Neural progenitor cell (in vitro differentiated cells): ENCODE data around the gene TYSND1. TPM values are rescaled to one million over a fixed set of nuclear protein-coding genes. Genes with fewer than 3 reads are reported as not detected.

ENCODE experiments used
- DNase-seq: peaks from one replicate; pipeline ENCODE4 v3.0.0-alpha.2; 2016; ENCODE audit warnings: low spot score
- H2AFZ ChIP-seq: fragments of 200-600 bp; sonication (generic); replicated peaks from 2 replicates; pipeline ENCODE4 v1.6.1; 2016; ENCODE audit warnings: antibody characterized with exemption
- H3F3A ChIP-seq: fragments of 200-600 bp; sonication (generic); 2 replicates; pipeline ENCODE4 v1.6.1; 2016; ENCODE audit warnings: antibody characterized with exemption, low read depth
- H3K27ac ChIP-seq: fragments of 200-600 bp; sonication (generic); 2 replicates; pipeline ENCODE4 v1.5.1; 2016; ENCODE audit warnings: mild to moderate bottlenecking
- H3K27me3 ChIP-seq: fragments of 200-600 bp; sonication (generic); 2 replicates; pipeline ENCODE4 v1.6.1; 2016; ENCODE audit warnings: mild to moderate bottlenecking, moderate library complexity
- H3K36me3 ChIP-seq: fragments of 200-600 bp; sonication (generic); 2 replicates; pipeline ENCODE4 v1.5.1; 2016
- H3K4me1 ChIP-seq: fragments of 200-600 bp; sonication (generic); 2 replicates; pipeline ENCODE4 v1.6.1; 2016; ENCODE audit warnings: mixed run types
- H3K4me2 ChIP-seq: fragments of 200-600 bp; sonication (generic); 2 replicates; pipeline ENCODE4 v1.6.1; 2016
- H3K4me3 ChIP-seq: fragments of 200-600 bp; sonication (generic); 2 replicates; pipeline ENCODE4 v1.5.1; 2016
- H3K79me2 ChIP-seq: fragments of 200-600 bp; sonication (generic); 2 replicates; pipeline ENCODE4 v1.6.1; 2016; ENCODE audit warnings: low read depth
- H3K9ac ChIP-seq: fragments of 200-600 bp; sonication (generic); 2 replicates; pipeline ENCODE4 v1.6.1; 2016
- H3K9me3 ChIP-seq: fragments of 200-600 bp; sonication (generic); 2 replicates; pipeline ENCODE4 v1.5.1; 2016; ENCODE audit warnings: low read depth
- H4K20me1 ChIP-seq: fragments of 200-600 bp; sonication (generic); 2 replicates; pipeline ENCODE4 v1.6.1; 2016; ENCODE audit warnings: low read depth
- H3K27ac Mint-ChIP-seq: 3 replicates; pipeline ENCODE4 v1.8.0; 2021; ENCODE audit warnings: mixed read lengths
- H3K27me3 Mint-ChIP-seq: 2 replicates; pipeline ENCODE4 v1.8.0; 2022; ENCODE audit warnings: low read depth, mild to moderate bottlenecking, inconsistent platforms, moderate library complexity, mixed read lengths; ENCODE audit not compliant: insufficient read depth
- H3K36me3 Mint-ChIP-seq: 3 replicates; pipeline ENCODE4 v1.8.0; 2021; ENCODE audit warnings: mixed read lengths
- H3K4me1 Mint-ChIP-seq: 3 replicates; pipeline ENCODE4 v1.8.0; 2021; ENCODE audit warnings: mixed read lengths
- H3K4me3 Mint-ChIP-seq: 3 replicates; pipeline ENCODE4 v1.8.0; 2021; ENCODE audit warnings: mild to moderate bottlenecking, moderate library complexity, mixed read lengths
- H3K9me3 Mint-ChIP-seq: 3 replicates; pipeline ENCODE4 v1.8.0; 2020; ENCODE audit warnings: mixed read lengths
- EZH2 ChIP-seq: fragments of 200-600 bp; sonication (generic); IDR thresholded peaks from 2 replicates; pipeline ENCODE4 v1.6.1; 2017; ENCODE audit warnings: antibody characterized with exemption, mild to moderate bottlenecking, moderate library complexity
- EZH2phosphoT487 ChIP-seq: fragments of 200-600 bp; sonication (generic); IDR thresholded peaks from 2 replicates; pipeline ENCODE4 v1.6.1; 2017; ENCODE audit warnings: antibody characterized with exemption
- total RNA-seq: library from RNA; depleted of rRNA; stranded (reverse); fragments of >200 nt; gene quantifications from 2 replicates; pipeline ENCODE4 v1.2.3, GENCODE V29; 2015; ENCODE audit warnings: low replicate concordance
- TF ChIP-seq, protein P1 (sequence below): fragments of 200-600 bp; sonication (generic); IDR thresholded peaks from 2 replicates; pipeline ENCODE4 v1.5.1; 2017; ENCODE audit warnings: antibody characterized with exemption, mild to moderate bottlenecking

Gene TYSND1
- total RNA-seq, 1 donor from 2014 or later = 7.7 TPM

- Mint-ChIP-seq H3K27me3 (peaks cover 4% of the 10 kb centered on the region), H3K4me3 (no peak overlapping the region), H3K9me3 (no peaks in the 10 kb centered on the region), H3K4me1 (no peaks in the 10 kb centered on the region), H3K27ac (no peak overlapping the region), H3K36me3 (peaks cover 15% of the 10 kb centered on the region)
- Histone ChIP-seq H3K27me3 (no peaks in the 10 kb centered on the region), H3F3A (no peaks in the 10 kb centered on the region), H3K36me3 (no peaks in the 10 kb centered on the region), H3K79me2 (no peaks in the 10 kb centered on the region), H4K20me1 (no peaks in the 10 kb centered on the region), H3K9me3 (no peaks in the 10 kb centered on the region), H3K27ac (no peak overlapping the region), H3K4me3 (no peak overlapping the region), H3K4me1 (no peaks in the 10 kb centered on the region), H3K4me2 (no peak overlapping the region), H3K9ac (no peak overlapping the region), H2AFZ (no peak overlapping the region)
- DNase-seq = no peak
- TF ChIP-seq EZH2 (no peak), EZH2phosphoT487 (no peak)
- TF ChIP-seq, protein P1, sequence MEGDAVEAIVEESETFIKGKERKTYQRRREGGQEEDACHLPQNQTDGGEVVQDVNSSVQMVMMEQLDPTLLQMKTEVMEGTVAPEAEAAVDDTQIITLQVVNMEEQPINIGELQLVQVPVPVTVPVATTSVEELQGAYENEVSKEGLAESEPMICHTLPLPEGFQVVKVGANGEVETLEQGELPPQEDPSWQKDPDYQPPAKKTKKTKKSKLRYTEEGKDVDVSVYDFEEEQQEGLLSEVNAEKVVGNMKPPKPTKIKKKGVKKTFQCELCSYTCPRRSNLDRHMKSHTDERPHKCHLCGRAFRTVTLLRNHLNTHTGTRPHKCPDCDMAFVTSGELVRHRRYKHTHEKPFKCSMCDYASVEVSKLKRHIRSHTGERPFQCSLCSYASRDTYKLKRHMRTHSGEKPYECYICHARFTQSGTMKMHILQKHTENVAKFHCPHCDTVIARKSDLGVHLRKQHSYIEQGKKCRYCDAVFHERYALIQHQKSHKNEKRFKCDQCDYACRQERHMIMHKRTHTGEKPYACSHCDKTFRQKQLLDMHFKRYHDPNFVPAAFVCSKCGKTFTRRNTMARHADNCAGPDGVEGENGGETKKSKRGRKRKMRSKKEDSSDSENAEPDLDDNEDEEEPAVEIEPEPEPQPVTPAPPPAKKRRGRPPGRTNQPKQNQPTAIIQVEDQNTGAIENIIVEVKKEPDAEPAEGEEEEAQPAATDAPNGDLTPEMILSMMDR = no peak
These were observed 31.6 kb downstream of the TYSND1 start for GRCh38 chr10:70114902-70115301.

DNA sequence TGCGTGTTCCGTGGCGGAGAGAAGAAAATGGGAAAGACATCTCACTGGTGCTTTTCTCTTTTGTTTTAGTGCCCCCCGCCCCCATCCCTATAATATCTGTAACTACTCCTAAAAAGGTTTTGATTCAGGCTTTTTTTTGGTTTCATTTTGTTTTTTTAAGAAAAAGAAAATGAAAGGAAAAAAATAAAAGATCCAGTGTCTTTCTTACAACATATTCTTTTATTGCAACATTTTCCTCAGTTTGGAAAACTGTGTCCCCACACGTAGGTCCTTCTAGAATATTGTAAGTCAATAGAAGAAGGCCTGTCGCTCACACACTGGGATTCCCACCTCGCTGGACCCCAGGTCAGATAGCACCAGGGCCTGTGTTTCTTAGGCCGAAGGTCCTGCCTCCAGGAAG, 34.4 kb downstream of the TYSND1 start:
- H2AFZ ChIP-seq = no peak overlapping the region
- H3K36me3 Mint-ChIP-seq = peaks cover 25% of the 10 kb centered on the region
- no peak for TF ChIP-seq EZH2phosphoT487
- no peak for TF ChIP-seq EZH2
- TF ChIP-seq, protein P1 = no peak

DNA sequence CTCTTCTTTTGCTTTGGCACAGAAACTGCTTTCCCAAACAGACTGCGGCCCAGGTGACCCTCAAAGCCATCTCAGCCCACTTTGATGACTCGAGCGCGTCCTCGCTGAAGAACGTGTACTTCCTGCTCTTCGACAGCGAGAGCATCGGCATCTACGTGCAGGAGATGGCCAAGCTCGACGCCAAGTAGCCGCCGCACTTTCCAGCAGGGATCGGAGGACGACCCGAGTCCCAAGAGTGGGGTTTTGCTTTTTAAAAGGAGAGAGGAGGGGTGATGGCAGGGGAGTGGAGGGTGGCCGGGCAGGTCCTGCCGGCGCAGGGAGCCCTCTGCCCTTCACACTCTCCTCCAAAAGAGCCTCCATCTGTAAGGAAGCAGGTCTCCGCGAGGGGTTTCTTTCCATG, 35.0 kb downstream of the TYSND1 start:
- H3K27ac Mint-ChIP-seq = no peak overlapping the region

More for the DNA sequence above, 34.4 kb downstream of the TYSND1 start:
- H3K36me3 ChIP-seq = no peaks in the 10 kb centered on the region
- no peak overlapping the region for H3K9ac ChIP-seq
- H3K4me3 Mint-ChIP-seq = no peak overlapping the region
- H3K79me2 ChIP-seq = no peaks in the 10 kb centered on the region
- H3K4me2 ChIP-seq = no peak overlapping the region
- no peak overlapping the region for H3K27ac Mint-ChIP-seq
- no peaks in the 10 kb centered on the region for H3K9me3 Mint-ChIP-seq
- no peaks in the 10 kb centered on the region for H3K27me3 ChIP-seq
- no peak overlapping the region for H3K27ac ChIP-seq
- no peaks in the 10 kb centered on the region for H3K4me1 ChIP-seq
- no peak overlapping the region for H3K4me3 ChIP-seq
- H4K20me1 ChIP-seq = no peaks in the 10 kb centered on the region
- H3K4me1 Mint-ChIP-seq = no peaks in the 10 kb centered on the region
- peaks cover 2% of the 10 kb centered on the region for H3K27me3 Mint-ChIP-seq
- no peaks in the 10 kb centered on the region for H3F3A ChIP-seq
- no peaks in the 10 kb centered on the region for H3K9me3 ChIP-seq
- no peak for DNase-seq

More for the DNA sequence above, 35.0 kb downstream of the TYSND1 start:
- H3F3A ChIP-seq = no peaks in the 10 kb centered on the region
- DNase-seq = no peak
- H3K36me3 Mint-ChIP-seq = peaks cover 25% of the 10 kb centered on the region
- H3K36me3 ChIP-seq = no peaks in the 10 kb centered on the region
- H3K4me1 Mint-ChIP-seq = no peaks in the 10 kb centered on the region
- no peaks in the 10 kb centered on the region for H3K27me3 ChIP-seq
- no peak overlapping the region for H3K4me3 ChIP-seq
- H3K27ac ChIP-seq = no peak overlapping the region
- no peaks in the 10 kb centered on the region for H3K9me3 ChIP-seq
- H4K20me1 ChIP-seq = no peaks in the 10 kb centered on the region
- H3K4me2 ChIP-seq = no peak overlapping the region
- H3K79me2 ChIP-seq = no peaks in the 10 kb centered on the region
- no peaks in the 10 kb centered on the region for H3K4me1 ChIP-seq
- H3K27me3 Mint-ChIP-seq = peaks cover 2% of the 10 kb centered on the region
- no peak overlapping the region for H3K9ac ChIP-seq
- no peak for TF ChIP-seq EZH2phosphoT487
- TF ChIP-seq, protein P1 = no peak
- TF ChIP-seq EZH2 = no peak
- H2AFZ ChIP-seq = no peak overlapping the region
- H3K4me3 Mint-ChIP-seq = no peak overlapping the region
- H3K9me3 Mint-ChIP-seq = no peaks in the 10 kb centered on the region
